Right lobe of liver (tissue), 6 donors: ENCODE data around the gene B9D1. TPM values are rescaled to one million over a fixed set of nuclear protein-coding genes. Genes with fewer than 3 reads are reported as not detected.

ENCODE experiments used
- ATAC-seq, 4 donors: fragments of 200-7000 bp; cut with Tn5 transposase; one replicate each; pipeline ENCODE4 v1.9.1; 2020; ENCODE audit warnings: mild to moderate bottlenecking in 4 of 4, moderate library complexity in 4 of 4
- DNase-seq, 3 donors: peaks; one replicate each; pipeline ENCODE4 v3.0.0-alpha.2; 2020
- H3K27ac ChIP-seq, 3 donors: fragments of 200-600 bp; one replicate each; pipeline ENCODE4 v1.8.0; 2022
- H3K27me3 ChIP-seq, 2 donors: fragments of 200-600 bp; one replicate each; pipeline ENCODE4 v1.8.0; 2022
- H3K36me3 ChIP-seq, 4 donors: fragments of 200-600 bp; sonication (generic) in 1 of 4; one replicate each; pipeline versions ENCODE4 v1.5.1 to v1.8.0; 2017 to 2022; ENCODE audit warnings: control low read depth in 1 of 4
- H3K4me1 ChIP-seq, 4 donors: fragments of 200-600 bp; sonication (generic) in 1 of 4; one replicate each; pipeline versions ENCODE4 v1.5.1 to v1.8.0; 2017 to 2022; ENCODE audit warnings: control low read depth in 1 of 4
- H3K4me3 ChIP-seq, 3 donors: fragments of 200-600 bp; one replicate each; pipeline ENCODE4 v1.8.0; 2022
- H3K9me3 ChIP-seq, 4 donors: fragments of 200-600 bp; sonication (generic) in 1 of 4; one replicate each; pipeline versions ENCODE4 v1.5.1 to v1.8.0; 2017 to 2022; ENCODE audit warnings: control low read depth in 1 of 4
- POLR2A ChIP-seq: fragments of 450-650 bp; IDR thresholded peaks from one replicate; pipeline ENCODE4 v1.6.1; 2017; ENCODE audit warnings: antibody characterized with exemption, mild to moderate bottlenecking
- WGBS: methylation state at CpG from one replicate; pipeline ENCODE4 v1.1.6; 2018; ENCODE audit warnings: low coverage, low lambda C conversion rate; ENCODE audit not compliant: insufficient coverage; ENCODE audit errors: missing lambda C conversion rate; 5-methylcytosine and 5-hydroxymethylcytosine counted together
- intact Hi-C, 2 donors: fragments of 100-400 bp; cut with DNase I; formaldehyde crosslinking; loops; one replicate each; pipeline versions ENCODE4 v1.11.2 to v1.14.1; 2022
- total RNA-seq, 6 experiments: library from RNA; depleted of rRNA in 2 of 6; stranded (reverse); fragments of >200 nt in 2 of 6; fragmentation: NEBNext Ultra II Directional in 3 of 6; extraction: Animal tissue kit (Norgen Biotek cat#: 25700) in 3 of 6; gene quantifications; one replicate each; pipeline versions ENCODE4 v1.1.0 to v1.2.4, GENCODE V29; 2016 to 2023
- TF ChIP-seq, protein P1 (sequence below), 4 donors: fragments of 200-600 bp in 3 of 4; fragments of 450-650 bp in 1 of 4; IDR thresholded peaks; one replicate each; pipeline versions ENCODE4 v1.5.1 to v1.8.0; 2016 to 2022; ENCODE audit warnings: antibody characterized with exemption in 4 of 4, mild to moderate bottlenecking in 2 of 4
- donor health status: DM: no; HTN: yes; CAD: no.
- donor health status: DM: no; HTN: no; CAD: no.
- donor health status: DM: no; HTN: no; CAD: no.
- donor health status: DM: no; HTN: yes; CAD: no.
- donor health status: DM: no; HTN: yes; CAD: no.

Gene B9D1
- total RNA-seq, 6 experiments from 2014 or later: 2.3 to 27.9 (median 5.7) TPM

DNA sequence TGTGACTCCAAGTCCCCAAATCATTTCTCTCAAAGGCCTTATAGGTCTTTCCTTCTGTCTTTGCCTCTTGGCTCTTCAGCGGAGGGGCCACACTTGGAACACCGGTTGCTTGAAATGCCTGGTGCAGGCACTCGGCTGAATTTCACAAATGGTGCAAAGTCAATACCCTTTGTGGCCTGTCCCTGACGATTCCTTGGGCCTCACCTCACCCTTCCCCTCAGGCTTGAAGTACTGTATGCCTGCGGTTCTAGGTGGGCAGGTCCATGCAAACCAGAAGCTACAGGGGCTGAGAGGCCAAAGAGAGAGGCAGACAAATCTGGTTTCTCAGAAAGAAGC, 4.1 kb upstream of the B9D1 start:
- H3K4me1 ChIP-seq: peaks cover 0 to 8% (median 3%) of the 10 kb centered on the region in 4 donors
- TF ChIP-seq, protein P1, sequence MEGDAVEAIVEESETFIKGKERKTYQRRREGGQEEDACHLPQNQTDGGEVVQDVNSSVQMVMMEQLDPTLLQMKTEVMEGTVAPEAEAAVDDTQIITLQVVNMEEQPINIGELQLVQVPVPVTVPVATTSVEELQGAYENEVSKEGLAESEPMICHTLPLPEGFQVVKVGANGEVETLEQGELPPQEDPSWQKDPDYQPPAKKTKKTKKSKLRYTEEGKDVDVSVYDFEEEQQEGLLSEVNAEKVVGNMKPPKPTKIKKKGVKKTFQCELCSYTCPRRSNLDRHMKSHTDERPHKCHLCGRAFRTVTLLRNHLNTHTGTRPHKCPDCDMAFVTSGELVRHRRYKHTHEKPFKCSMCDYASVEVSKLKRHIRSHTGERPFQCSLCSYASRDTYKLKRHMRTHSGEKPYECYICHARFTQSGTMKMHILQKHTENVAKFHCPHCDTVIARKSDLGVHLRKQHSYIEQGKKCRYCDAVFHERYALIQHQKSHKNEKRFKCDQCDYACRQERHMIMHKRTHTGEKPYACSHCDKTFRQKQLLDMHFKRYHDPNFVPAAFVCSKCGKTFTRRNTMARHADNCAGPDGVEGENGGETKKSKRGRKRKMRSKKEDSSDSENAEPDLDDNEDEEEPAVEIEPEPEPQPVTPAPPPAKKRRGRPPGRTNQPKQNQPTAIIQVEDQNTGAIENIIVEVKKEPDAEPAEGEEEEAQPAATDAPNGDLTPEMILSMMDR (IDR thresholded peaks at IDR 0.05): no peak
- no peak for TF ChIP-seq POLR2A
- 93% methylated on average over 2 of the region's 5 CpGs for WGBS
- DNase-seq: no peak
- no peak overlapping the region for H3K27ac ChIP-seq
- H3K4me3 ChIP-seq: no peak overlapping the region
- no peaks in the 10 kb centered on the region for H3K9me3 ChIP-seq
- no peaks in the 10 kb centered on the region for H3K36me3 ChIP-seq
- intact Hi-C loops: loop anchor here in 1 of 2 donors (10.0 kb wide), 1 partner anchor 88 kb away; no protein-coding TSS in a partner anchor
- ATAC-seq: no peak
- no peaks in the 10 kb centered on the region for H3K27me3 ChIP-seq

DNA sequence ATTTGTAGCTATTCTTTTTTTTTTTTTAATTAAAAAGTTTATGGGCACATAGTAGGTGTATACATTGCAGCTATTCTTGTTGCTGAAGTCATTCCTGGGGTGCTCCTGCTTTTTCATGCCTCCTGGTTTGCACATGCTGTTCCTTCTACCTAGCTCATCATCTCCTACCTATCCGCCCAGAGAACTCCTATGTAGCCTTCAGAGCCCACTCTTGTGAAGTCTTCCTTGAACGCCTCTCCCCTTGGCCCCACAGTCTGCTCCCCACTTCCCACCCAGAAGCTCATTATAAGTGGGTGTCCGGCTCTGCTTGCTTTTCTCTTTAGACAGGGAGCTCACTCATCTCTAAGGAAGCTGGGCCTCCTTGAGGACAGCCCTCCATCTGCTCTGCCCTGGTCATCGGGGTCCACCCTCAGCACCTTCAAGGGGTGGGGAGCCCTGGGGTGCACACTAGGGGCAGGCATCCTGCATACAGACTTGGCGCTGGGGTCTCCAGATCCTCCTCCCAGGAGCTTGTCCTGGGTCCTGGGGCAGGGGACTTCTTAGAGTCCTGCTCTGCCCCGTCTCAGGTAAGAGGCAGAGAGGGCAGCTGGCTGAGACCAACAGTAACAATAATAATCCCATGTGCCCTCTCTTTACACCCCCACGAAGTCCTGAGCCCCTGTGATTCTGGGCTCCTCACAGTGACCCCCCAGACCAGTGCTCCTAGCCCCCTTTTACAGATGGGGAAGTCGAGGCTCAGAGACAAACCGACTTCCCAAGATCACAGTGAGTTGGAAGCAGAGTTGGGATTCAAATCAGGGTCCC, 3.5 kb upstream of the B9D1 start:
- H3K27me3 ChIP-seq: no peaks in the 10 kb centered on the region
- no peak for DNase-seq

DNA sequence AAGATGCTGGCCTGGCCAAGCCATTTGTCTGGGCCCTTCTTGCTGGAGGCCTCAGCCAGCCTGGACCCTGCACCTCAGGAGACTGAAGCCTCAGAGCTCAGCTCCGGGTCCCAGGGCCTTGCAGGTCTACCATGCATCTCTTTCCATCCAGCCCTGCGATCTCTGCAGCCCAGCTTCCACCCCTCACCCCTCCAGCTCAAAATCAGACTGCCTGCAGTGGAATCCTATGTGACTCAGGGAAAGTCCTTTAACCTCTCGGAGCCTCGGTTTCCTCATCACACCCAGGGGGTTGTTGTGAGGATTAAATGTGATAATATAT, 2.9 kb upstream of the B9D1 start:
- intact Hi-C loops: loop anchor here in 1 of 2 donors (10.0 kb wide), 1 partner anchor 89 kb away; no protein-coding TSS in a partner anchor
- DNase-seq: no peak
- 85% methylated on average over 3 of the region's 4 CpGs for WGBS

More for the DNA sequence above, 3.5 kb upstream of the B9D1 start:
- Histone ChIP-seq H3K36me3 (no peaks in the 10 kb centered on the region), H3K4me3 (no peak overlapping the region), H3K27ac (no peak overlapping the region), H3K4me1 (peaks cover 0 to 8% (median 3%) of the 10 kb centered on the region in 4 donors), H3K9me3 (no peaks in the 10 kb centered on the region)
- 97% methylated on average over 7 of the region's 9 CpGs for WGBS
- ATAC-seq: no peak
- TF ChIP-seq, protein P1 (IDR thresholded peaks at IDR 0.05): no peak
- no peak for TF ChIP-seq POLR2A
- intact Hi-C loops: loop anchor here in 1 of 2 donors (10.0 kb wide), 1 partner anchor 89 kb away; no protein-coding TSS in a partner anchor

DNA sequence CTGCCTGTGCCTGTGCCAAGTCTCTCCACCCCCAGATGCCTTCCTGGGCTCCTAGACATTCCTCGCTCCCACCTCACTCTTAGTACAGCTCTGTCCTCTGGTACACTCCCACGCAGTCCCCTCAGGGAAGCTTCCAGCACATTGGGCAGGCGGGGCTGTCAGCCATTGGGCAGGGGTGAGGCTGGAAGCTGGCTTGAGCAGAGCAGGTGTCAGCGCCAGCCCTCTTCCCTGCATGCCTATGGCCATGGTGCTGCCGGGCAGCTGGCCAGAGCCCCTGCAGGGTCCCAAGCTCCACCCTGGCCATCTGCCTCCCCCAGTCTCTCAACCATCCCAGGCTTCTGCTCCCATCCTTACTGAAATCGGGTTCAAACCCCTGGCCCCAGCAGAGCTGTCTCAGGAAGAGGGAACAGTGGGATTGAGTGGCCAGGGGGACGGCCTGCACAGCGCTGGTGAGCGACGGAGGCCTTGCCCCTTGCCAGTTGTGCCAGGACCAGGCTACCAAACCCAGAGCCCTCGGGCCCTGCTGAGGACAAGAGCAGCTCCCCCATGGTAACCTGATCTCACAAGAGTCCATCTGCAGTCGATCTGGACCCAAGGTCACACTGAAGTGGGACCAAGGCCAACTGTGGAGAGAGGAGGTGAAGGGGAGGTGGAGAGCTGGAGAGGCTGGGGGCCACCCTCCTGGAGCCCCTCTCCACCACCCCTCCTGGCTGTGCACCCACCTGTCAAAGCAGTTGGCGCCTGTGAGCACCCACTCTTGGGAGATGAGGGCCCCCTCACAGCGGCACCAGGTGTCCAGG, 2.4 kb upstream of the B9D1 start:
- TF ChIP-seq POLR2A: no peak
- TF ChIP-seq, protein P1 (IDR thresholded peaks at IDR 0.05): no peak
- intact Hi-C loops: loop anchor here in 1 of 2 donors (10.0 kb wide), 1 partner anchor 90 kb away; no protein-coding TSS in a partner anchor
- WGBS: 71% methylated on average over 10 of the region's 14 CpGs
- Histone ChIP-seq H3K4me1 (peaks cover 0 to 8% (median 3%) of the 10 kb centered on the region in 4 donors), H3K4me3 (no peak overlapping the region), H3K36me3 (no peaks in the 10 kb centered on the region), H3K27me3 (no peaks in the 10 kb centered on the region), H3K9me3 (no peaks in the 10 kb centered on the region), H3K27ac (no peak overlapping the region)
- DNase-seq (no peak), ATAC-seq (no peak)

More for the DNA sequence above, 2.9 kb upstream of the B9D1 start:
- Histone ChIP-seq H3K27ac (no peak overlapping the region), H3K9me3 (no peaks in the 10 kb centered on the region), H3K4me1 (peaks cover 0 to 8% (median 3%) of the 10 kb centered on the region in 4 donors), H3K36me3 (no peaks in the 10 kb centered on the region), H3K4me3 (no peak overlapping the region), H3K27me3 (no peaks in the 10 kb centered on the region)
- ATAC-seq: no peak
- TF ChIP-seq POLR2A: no peak
- TF ChIP-seq, protein P1 (IDR thresholded peaks at IDR 0.05): no peak
